GM19351 (cell line): ENCODE results near the gene ERMARD.
"Not testable (repeated sequence)": the region's sequence is repeated elsewhere in the genome, so short reads cannot be mapped to it uniquely, and the experiment has no call there.

Experiments
- ATAC-seq: cut with Tn5 transposase; IDR thresholded peaks from one replicate; pipeline ENCODE4 v1.9.1; 2021; ENCODE audit warnings: mild to moderate bottlenecking, moderate library complexity; ENCODE audit not compliant: unreplicated experiment

The ERMARD gene

DNA sequence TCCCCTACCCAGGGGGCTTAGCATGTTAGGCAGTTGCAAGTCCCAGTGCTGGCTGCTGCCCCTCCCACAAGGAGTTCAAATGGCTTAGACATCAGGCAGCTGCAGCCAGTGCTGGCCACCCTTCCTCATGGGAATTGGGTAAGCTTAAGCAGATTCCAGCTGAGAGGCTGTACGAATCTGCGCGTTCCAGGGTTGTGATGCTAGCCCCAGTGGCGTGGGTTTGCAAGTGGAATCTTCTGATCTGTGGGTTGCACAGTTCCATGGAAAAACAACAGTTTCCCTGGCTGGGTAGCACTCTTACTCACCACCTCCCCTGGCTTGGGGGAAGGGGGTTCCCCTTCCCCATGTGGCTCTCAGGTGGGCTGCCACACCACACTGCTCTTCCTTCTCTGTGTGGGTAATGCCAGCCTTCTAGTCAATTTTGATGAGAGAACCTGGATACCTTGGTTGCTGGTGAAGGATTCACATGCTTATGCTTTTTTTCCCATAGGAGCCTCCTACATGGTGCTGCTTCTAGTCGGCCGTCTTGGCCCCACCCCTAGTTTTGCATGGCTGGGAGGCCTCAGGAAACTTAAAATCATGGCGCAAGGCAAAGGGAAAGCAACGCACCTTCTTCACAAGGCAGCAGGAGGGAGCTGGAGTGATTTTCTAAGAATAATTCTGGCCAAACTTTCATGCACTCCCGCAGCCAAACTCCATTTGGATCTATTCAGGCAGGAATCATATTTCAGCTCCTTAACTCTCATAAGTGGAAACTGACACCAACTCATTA, 13.0 kb upstream of the ERMARD start:
- ATAC-seq = no peak

DNA sequence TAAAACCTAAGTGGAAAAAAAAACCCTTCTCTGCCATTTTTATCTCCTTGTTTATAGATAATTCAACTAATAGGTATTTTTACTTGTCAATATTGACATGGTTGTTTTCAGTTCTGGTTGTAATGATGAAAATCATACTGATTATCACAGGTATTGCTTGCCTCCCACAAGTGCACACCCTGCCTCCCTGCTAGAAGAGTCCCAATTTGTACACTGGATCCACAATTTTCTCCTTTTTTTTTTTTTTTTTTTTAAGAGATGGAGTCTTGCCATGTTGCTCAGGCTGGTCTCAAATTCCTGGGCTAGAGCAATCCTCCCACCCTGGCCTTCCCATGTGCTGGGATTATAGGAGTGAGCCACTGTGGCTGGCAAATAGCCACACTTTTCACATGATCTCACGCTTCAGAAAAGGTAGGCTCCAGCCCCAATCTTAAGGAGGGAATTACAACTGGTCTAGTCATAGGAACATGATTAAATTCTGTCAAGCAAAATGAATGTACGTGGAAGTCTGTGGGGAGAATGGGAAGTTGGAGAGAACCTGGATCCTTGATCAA, 12.4 kb upstream of the ERMARD start:
- no peak for ATAC-seq

DNA sequence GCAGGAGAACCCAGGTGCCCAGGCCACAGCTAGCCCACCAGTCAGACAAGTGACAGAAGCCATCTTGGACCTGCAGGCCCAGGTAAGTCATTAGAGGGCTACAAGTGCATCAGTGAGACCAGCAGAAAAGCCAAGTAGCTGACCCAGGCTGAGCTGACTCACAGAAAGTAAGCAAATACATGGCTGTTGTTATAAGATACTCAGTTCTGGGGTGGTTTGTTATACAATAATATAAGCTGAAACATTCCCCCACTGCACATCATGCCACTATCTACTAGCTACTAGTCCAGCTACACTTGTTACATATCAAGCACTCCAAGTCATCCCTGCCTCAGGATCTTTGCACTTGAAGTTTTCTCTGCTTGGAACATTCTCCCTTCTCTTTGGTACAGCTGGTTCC, 10.1 kb upstream of the ERMARD start:
- ATAC-seq = no peak

DNA sequence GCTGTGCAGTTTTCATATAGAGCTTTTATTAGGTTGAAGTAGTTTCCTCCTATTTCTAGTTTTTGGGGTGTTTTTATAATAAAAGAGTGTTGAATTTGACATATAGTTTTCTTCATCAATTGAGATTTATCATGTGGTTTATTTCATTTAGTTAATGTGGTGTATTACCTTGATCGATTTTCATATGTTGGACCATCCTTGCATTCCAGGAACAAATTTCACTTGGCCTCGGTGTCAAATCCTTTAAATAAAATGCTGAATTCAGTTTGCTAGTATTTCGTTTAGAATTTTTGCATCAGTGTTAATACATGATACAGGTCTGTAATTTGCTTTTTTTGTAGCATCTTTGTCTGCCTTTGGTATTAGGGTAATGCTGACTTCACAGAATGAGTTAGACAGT, 6.0 kb upstream of the ERMARD start:
- ATAC-seq = no peak

DNA sequence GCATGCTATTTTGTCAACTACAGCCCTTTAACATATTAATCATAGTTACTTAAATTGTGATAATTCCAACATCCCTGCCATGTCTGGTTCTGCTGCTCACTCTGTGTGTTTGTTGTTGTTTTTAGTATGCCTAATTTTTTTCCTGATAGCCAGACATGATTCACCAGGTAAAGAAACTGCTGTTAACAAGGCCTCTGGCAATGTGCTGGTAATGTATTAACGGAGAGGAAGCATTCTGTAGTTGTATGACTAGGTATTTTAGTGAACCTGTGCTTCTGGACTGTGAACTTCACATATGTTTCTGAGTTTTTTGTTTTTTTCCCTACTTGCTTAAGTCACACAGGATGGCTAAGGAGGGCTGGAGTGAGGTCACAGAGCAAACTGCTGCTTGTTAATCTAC, 4.9 kb upstream of the ERMARD start:
- ATAC-seq = no peak

DNA sequence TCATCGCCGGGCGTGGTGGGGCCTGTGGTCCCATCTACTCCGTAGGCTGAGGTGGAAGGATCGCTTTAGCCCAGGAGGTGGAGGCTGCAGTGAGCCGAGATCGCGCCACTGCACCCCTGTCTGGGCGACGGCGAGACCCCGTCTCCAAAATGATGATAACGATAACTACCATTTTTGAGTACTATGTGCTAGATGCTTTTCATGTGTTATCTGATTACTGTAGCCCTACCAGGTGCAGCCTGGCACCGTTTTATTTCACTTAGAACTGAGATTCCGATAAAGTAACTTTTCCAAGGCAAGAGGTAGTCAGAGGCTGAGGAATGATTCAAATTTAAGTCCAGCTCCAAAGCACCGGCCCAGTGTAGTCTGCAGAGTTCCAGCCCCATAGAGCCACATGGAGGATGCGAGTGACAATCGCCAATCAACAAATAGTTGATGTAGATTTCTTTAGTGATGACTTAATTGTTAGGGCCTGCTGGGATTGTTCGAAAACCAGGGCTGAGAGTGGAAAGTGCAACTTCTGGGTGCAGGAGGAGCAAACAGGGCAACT, 727 bp downstream of the ERMARD start:
- no peak for ATAC-seq

DNA sequence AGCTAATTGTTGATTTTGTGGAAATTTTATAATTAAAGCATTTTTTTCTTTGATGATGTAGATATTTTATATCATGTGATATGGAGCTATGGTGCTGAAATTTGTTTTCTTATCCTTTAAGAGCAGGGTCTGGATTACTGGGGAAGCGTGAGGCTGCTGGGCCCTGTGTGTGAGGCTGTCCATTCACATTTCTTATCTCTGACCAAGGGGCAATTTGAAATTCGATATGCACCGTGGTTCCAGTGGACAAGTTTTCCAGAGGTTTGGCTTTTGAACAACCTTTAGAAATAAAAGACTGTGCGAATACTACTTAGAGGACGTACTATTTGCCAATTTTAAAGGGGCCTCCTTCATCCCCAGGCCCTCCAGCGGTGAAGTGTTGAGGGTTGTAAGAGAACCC, 3.7 kb downstream of the ERMARD start:
- ATAC-seq = no peak

DNA sequence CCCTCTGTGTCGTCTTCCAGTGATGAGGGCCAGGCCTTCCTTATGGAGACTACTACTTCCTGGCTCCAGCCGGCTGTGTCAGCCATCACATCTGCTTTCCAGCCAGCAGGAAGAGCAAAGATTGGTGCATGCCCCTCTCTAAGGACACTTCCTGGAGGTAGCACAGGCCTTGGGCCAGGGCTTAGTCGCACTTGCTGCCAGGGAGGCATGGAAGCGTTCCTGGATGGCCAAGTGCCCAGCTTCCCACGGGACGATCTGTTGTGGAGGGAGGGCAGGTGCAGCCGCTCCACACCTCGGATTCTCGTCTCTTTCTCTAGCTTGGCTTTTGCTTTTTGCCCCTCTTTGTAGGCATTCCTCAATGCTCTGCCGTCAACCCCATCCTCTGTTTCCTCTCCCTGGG, 11.9 kb downstream of the ERMARD start:
- no peak for ATAC-seq

DNA sequence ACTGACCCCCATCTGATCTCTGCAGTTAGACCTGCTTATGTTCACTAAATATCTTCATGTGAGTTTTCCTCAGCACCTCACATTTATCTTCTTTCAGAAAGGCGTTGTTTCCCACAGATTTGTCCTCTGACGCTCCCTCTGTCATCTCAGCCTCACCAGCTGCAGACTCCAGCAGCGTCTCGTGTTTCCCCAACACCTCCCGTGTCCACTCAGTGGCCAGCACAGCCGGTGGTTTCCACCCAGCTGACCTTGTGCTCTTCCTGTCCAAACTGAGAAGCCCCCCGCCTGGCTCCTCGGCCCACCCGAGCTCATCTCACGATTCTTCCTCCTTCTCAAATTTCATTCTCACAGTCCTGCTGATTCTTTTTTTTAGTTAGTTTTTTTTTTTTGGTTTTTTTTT, 12.5 kb downstream of the ERMARD start:
- no peak for ATAC-seq

DNA sequence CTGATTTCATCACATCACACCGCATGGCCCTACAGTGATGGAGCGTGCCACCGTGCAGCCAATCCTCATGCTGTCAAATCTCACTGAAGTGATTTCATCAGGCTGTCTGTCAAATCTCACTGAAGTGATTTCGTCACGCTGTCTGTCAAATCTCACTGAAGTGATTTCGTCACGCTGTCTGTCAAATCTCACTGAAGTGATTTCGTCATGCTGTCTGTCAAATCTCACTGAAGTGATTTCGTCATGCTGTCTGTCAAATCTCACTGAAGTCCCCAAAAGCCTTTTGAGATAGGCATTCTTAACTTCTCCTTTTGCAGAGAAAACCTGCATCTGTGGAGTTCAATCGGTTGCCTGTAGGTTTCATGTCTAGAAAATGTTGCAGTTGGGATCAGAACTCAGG, 14.4 kb downstream of the ERMARD start:
- not testable (repeated sequence) for ATAC-seq

DNA sequence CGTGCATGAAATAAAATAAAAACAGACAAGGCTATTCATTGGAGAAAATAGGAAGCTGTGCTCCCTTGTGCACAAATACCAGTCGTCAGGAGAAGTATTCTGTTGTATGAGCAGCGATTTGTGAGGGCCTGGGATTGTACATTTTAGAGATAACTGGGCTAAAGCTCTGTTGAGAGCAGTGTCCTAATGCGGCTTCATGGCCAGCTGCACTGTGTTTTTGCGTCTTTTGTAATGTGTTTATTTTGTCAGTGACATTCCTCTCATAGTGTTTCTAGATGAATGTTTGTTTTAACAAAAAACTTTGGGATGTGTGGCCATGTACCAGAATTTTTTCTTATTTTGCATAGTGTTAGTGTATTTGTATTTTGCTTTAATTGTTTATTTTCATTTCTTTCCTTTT, 14.8 kb downstream of the ERMARD start:
- no peak for ATAC-seq

DNA sequence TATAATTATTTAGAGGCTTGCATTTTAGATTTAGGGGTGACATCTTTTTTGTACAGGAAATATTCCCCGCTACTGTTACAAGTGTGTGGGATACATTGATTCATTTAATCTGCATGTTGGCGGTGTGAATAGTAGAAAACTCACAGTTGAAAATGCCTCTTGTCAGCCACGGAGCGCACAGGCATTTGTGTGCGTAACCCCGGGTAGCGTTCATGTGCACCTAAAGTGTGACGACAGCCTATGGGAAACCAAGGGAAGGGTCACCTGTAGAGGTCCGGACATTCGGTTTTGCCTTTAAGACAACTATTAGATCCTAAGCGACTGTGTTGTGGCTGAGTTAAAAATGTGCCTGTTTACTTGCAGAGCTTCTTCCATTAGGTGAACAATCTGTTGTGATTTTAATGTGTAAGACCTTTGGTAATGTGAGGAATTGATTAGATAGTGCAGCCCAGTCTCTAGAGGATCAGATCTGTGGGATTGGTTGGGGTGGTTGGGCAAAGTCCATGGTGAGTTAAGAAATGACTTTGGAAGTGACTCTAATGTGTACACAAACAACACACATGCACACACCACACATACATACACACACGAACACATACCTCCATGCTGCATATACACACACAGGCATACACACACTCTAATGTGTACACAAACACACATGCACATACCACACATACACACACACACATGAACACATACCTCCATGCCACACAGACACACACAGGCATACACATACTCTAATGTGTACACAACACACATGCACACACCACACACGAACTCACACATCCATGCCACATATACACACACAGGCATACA, 15.7 kb downstream of the ERMARD start:
- ATAC-seq = no peak

DNA sequence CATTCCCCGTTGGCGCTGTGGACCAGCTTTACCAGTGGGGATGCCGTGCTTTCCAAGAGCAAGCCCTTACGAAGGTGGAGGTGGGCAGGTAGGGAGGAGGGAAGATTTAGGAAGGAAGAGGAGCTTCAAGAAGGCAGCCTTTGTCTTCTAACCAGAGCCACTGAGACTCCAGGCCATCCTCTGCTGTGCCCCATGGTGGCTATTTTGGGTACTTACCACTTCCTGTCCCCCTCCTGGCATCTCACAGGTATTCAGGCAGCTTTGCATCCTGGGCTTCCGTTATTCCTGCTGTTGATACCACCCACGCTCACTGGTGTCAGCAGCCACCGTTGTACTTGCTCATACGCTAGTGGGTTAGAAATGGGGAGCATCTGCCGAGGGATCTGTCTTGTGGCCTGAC, 22.9 kb downstream of the ERMARD start:
- ATAC-seq = no peak

DNA sequence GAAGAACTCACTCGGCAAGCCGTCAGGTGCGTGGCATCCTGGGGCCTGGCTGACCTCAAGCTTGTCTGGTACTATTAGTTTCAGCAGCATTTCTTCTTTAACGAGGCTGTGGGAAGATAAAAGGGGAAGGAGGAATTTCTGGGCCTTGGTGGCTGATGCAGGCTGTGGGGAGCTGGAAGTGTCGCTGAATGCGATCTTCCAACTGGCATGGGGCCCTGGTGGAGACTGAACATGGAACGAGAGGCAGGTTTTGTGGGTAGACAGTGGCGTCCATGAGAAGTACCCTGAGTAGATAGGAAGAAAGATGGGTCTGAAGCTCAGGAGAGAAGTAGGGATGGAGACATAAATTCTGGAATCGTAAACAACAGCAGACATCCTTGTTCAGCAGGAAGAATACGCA, 23.9 kb downstream of the ERMARD start:
- no peak for ATAC-seq

DNA sequence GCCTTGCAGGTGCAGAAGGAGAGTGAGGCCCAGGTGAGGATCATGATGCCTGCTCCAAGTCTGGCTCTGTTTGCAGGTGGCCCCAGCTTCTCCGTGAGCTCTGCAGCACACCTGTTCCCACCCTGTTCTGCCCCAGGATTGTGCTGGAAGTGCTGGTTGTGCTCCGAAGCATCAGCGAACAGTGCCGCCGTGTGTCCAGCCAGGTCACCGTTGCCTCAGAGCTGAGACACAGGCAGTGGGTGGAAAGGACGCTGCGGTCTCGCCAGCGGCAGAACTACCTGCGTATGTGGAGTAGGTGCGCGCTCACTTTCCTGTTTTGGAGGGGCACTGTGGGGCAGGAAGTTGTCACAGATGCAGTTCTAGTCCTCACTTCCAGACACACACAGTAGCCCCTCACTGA, 25.0 kb downstream of the ERMARD start:
- no peak for ATAC-seq

DNA sequence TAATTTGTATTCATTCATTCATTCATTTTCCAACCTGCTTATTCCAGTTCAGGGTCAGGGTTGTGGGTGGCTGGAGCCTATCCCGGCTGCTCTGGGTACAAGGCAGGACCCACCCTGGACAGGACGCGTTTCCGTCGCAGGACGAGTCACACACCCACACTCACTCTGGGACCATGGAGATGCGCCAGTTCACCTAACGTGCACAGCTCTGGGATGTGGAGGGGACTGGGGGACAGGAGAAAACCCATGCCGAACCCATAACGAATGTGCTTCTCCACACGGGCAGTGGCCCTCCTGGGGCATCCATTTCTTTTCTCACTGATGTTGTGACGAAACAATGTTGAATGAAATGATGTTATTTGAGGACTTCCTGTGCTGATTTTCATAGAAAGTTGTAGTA, 26.5 kb downstream of the ERMARD start:
- ATAC-seq = no peak

DNA sequence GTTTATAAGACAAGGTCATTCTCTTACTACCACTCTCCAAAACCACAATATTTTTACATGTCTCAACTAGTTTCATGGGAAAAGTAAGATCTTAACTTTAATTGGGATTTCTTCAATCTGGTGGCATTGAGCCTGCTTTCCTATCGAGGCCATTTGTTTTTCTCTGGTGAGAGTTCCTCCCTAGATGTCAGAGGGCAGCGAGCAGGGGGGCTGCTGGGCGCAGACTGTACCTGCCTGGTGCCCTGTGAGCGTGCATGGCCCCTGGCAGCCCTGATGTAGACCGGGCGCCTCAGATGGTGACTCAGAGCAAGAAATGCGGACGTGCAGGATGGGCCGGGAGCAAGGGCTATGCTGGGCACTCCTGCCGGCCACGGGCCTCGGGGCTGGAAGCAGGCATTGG, 27.2 kb downstream of the ERMARD start:
- ATAC-seq = no peak

DNA sequence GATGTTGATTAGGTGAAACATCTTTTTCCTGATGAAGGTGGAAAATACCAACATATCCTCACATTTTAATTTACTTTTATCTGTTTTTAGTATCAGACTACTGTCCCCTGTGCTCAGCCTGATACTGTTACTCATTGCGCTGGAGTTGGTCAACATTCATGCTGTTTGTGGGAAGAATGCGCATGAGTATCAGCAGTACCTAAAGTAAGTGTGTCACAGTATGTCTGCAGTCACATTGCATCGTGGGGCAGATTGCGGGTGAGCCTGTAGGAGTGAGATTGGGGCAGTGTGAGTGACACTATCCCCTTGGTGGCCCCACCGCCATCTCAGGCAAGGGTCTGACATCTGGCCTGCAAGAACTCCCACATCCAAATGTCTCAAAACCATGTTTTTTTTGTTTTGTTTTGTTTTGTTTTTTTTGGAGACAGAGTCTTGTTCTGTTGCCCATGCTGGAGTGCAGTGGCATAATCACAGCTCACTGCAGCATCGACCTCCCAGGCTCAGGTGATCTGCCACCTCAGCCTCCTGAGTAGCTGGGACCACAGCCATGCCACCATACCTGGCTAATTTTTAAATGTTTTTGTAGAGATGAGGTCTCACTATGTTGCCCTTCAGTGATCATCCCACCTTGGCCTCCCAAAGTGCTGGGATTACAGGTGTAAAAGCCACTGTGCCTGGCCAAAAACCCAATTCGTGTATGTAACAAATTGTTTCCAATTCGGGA, 27.8 kb downstream of the ERMARD start:
- no peak for ATAC-seq

DNA sequence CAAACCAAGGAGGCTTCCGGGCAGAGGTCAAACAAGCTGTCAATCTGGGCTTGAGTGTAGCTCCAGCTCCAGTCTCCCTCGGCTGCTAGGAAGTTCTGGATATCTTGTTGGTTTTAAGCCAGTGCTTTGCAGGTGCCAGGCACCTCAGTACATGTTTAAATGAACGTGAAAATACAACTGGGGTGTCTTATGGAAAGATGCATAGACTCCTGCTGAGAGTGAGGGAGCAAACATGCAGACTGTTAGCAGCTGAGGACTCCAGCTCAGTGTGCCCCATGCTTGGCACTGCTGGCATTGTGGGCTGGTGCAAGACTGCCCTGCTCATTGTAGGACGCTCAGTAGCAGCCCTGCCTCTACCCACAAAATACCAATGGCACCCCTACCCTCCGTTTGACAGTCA, 28.5 kb downstream of the ERMARD start:
- ATAC-seq = no peak

DNA sequence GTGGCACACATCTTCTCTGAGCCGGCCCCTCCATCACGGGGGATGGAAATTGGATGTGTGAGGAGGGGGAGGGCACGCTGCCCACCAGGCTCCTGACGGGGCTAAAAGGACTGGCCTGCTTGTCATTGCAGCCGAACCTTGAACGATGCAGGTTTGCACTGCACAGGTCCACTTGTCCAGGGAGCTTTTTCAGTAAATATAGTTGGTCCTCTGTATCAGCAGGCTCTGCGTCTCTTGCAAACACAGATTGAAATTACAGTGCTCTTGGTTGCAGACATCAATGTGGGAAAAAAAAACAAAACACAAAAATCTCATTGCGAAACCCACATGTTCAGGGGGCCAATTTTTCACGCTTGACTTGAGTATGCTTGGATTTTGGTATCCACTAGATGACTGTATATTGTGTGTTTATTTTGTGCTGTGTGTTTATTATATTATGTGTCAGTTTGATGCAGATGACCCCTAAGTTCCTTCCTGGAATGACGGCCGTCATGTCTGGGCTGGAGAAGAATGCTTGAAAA, 29.2 kb downstream of the ERMARD start:
- ATAC-seq = no peak

DNA sequence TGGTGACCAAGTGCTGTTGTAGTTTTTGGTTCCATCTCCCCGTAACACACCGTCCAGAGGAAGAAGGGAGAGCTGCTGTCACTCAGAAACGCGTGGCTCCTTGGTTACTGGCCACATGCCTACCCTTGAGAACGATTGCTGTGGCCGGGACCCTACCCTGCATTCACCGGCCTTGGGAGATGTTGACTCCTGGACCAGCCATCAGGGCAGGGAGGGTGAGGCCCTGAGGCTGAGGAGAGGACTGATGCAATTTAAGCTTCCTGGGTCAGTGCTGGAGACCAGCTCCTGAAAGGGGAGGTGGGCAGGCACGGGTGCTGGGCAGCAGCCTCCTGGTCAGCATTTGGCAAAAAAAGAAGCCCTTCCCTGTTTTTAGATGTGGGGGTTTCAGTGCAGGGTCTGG, 31.5 kb downstream of the ERMARD start:
- ATAC-seq = no peak
